Measurements from ENCODE around the gene C1QTNF6. TPM values are rescaled to one million over a fixed set of nuclear protein-coding genes. Genes with fewer than 3 reads are reported as not detected.
A peak's percentile ranks its signal among the peaks of the same experiment; 100 is the strongest.

C1QTNF6 gene
- total and polyA plus RNA-seq, 2 of the 8 experiments (the other 6 are each of a cell fraction or from before 2014, with no cell fraction given): 3.1 to 6.5 TPM

- DNase-seq (ENCODE audit: low read depth in 1 of 2, low spot score in 2 of 2): peak in 1 of 2 experiments; percentile 90
- Histone ChIP-seq H3K4me2 (ENCODE audit: insufficient read depth in 1 of 2, low read depth in 2 of 2, low read length in 2 of 2) (peak overlapping the region in 1 of 2 experiments; percentile 66; a peak in 3 of 4 replicates), H3K9me3 (ENCODE audit: insufficient read depth in 2 of 2, low read depth in 1 of 2, low read length in 1 of 2) (peaks cover 0 to under 1% of the 10 kb centered on the region in 2 experiments; a peak in 1 of 4 replicates), H2AK5ac (ENCODE audit: low read depth, low read length) (no peak overlapping the region), H4K91ac (replicated peaks; ENCODE audit: insufficient read length, low read length) (no peak overlapping the region), H3K9ac (replicated peaks in 1 of 4; ENCODE audit: extremely low read depth in 1 of 4, low read depth in 3 of 4, low read length in 3 of 4) (no peak overlapping the region), H4K20me1 (replicated peaks in 1 of 2; ENCODE audit: control insufficient read depth in 1 of 2, insufficient read depth in 2 of 2, low read length in 2 of 2) (no peaks in the 10 kb centered on the region), H3K14ac (ENCODE audit: insufficient read length) (no peak overlapping the region), H3K27me3 (replicated peaks in 1 of 4; ENCODE audit: control insufficient read depth in 3 of 4, extremely low read depth in 1 of 4, insufficient read depth in 3 of 4, low read length in 3 of 4) (no peaks in the 10 kb centered on the region; a peak in 1 of 7 replicates), H2BK12ac (ENCODE audit: low read depth, low read length) (no peak overlapping the region), H3K79me2 (ENCODE audit: control insufficient read depth in 1 of 2, insufficient read depth in 2 of 2, low read length in 2 of 2) (no peaks in the 10 kb centered on the region), H3K18ac (ENCODE audit: extremely low read depth, low read length) (0 out of 2 replicates have a peak overlapping the region, but pooled peaks have one; percentile 63), H2BK120ac (replicated peaks; ENCODE audit: low read depth, low read length) (no peak overlapping the region), H3K79me1 (ENCODE audit: low read depth, low read length) (no peaks in the 10 kb centered on the region), H2BK15ac (ENCODE audit: low read length) (peak overlapping the region; percentile 31; the same call in 1 of the 2 replicates), H3K4me1 (replicated peaks in 1 of 4; ENCODE audit: control insufficient read depth in 3 of 4, insufficient read depth in 4 of 4, low read length in 3 of 4) (peaks cover 0 to 11% (median 2%) of the 10 kb centered on the region in 4 experiments; a peak in 4 of 7 replicates), H3K23me2 (ENCODE audit: low read depth, low read length) (no peaks in the 10 kb centered on the region), H4K5ac (ENCODE audit: insufficient read length, low read depth, low read length) (no peak overlapping the region), H3K27ac (ENCODE audit: low read depth, low read length) (no peak overlapping the region), H2AFZ (ENCODE audit: low read length) (peak overlapping the region; percentile 98; the same call in 1 of the 2 replicates), H3K36me3 (ENCODE audit: control insufficient read depth in 2 of 4, insufficient read depth in 4 of 4, low read length in 3 of 4) (no peaks in the 10 kb centered on the region), H3K23ac (ENCODE audit: insufficient read length) (no peak overlapping the region), H3K56ac (replicated peaks; ENCODE audit: insufficient read length, low read depth, low read length) (no peak overlapping the region), H3K4ac (replicated peaks; ENCODE audit: insufficient read length, low read depth, low read length) (no peak overlapping the region), H3K4me3 (ENCODE audit: extremely low read depth in 1 of 4, insufficient read depth in 2 of 4, low read depth in 3 of 4, low read length in 4 of 4) (peak overlapping the region in 1 of 4 experiments; percentile 17; a peak in 1 of 8 replicates), H2BK20ac (ENCODE audit: low read length) (no peak overlapping the region), H2BK5ac (ENCODE audit: low read depth, low read length) (no peak overlapping the region; the same call in 1 of the 2 replicates), H4K8ac (ENCODE audit: extremely low read depth, insufficient read depth, low read length) (no peak overlapping the region)
- peak; percentile 13 for FAIRE-seq
- CTCF ChIA-PET (ENCODE audit: partially characterized antibody): interaction anchor here (0.7 to 7.9 kb wide), 17 partner anchors 9 to 289 kb away, joined by 3 to 77 read pairs (median 6); partner anchors contain the start of genes IL2RB and RAC2
- POLR2A ChIA-PET (ENCODE audit: partially characterized antibody): interaction anchor here (1.7 to 2.1 kb wide), 2 partner anchors 21 to 31 kb away, joined by 4 to 8 read pairs; partner anchors contain the start of gene C1QTNF6
- 27% methylated on average over 13 of the region's 13 CpGs; no CpG with 5 or more reads in 1 of the 2 experiments for WGBS, 2 experiments (ENCODE audit: extremely low coverage in 1 of 2, insufficient coverage in 1 of 2, insufficient read length in 1 of 2, insufficient replicate concordance in 2 of 2, low coverage in 1 of 2, low lambda C conversion rate in 2 of 2, missing lambda C conversion rate in 1 of 2)
- no peak for TF ChIP-seq YY1 (IDR thresholded peaks at IDR 0.05; ENCODE audit: low read depth, low read length)
- no peak for TF ChIP-seq CHD1 (IDR thresholded peaks at IDR 0.05; ENCODE audit: low read depth, low read length)
- TF ChIP-seq, protein P1, sequence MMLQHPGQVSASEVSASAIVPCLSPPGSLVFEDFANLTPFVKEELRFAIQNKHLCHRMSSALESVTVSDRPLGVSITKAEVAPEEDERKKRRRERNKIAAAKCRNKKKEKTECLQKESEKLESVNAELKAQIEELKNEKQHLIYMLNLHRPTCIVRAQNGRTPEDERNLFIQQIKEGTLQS (IDR thresholded peaks at IDR 0.05; ENCODE audit: insufficient read depth, low read depth, low read length): no peak
- no peak for TF ChIP-seq RBBP5 (IDR thresholded peaks at IDR 0.05; ENCODE audit: borderline replicate concordance, low read depth, low read length)
- TF ChIP-seq RAD21 (IDR thresholded peaks at IDR 0.05 in 1 of 2, conservative IDR thresholded peaks at IDR 0.05 in 1 of 2; ENCODE audit: low read depth in 2 of 2, low read length in 2 of 2): peak; percentile 71 to 83
- no peak for TF ChIP-seq POU5F1 (IDR thresholded peaks at IDR 0.05; ENCODE audit: low read depth, low read length)
- no peak for TF ChIP-seq CTBP2 (IDR thresholded peaks at IDR 0.05; ENCODE audit: borderline replicate concordance, insufficient read depth, insufficient read length, low read length)
- TF ChIP-seq GABPA (IDR thresholded peaks at IDR 0.05; ENCODE audit: borderline replicate concordance, insufficient read depth, low read length): 0 out of 2 replicates have a peak, but pooled peaks have one; percentile 24
- no peak for TF ChIP-seq ZNF274 (IDR thresholded peaks at IDR 0.05; ENCODE audit: borderline replicate concordance, extremely low read depth, low read length)
- TF ChIP-seq BCL11A (IDR thresholded peaks at IDR 0.05; ENCODE audit: low read depth in 2 of 2, low read length in 2 of 2): no peak
- TF ChIP-seq GTF2F1 (IDR thresholded peaks at IDR 0.05; ENCODE audit: borderline replicate concordance, low read depth, low read length): no peak
Observed at GRCh38 chr22:37166675-37167066, 21.4 kb downstream of the C1QTNF6 start.

Measured in H1 (cell line).